GM23338 (cell line): ENCODE results near the gene TMEM135. TPM values are rescaled to one million over a fixed set of nuclear protein-coding genes. Genes with fewer than 3 reads are reported as not detected.

Experiments used
- ATAC-seq: fragments of 200-7000 bp; cut with Tn5 transposase; 3 replicates; pipeline ENCODE4 v1.9.1; 2020
- DNase-seq: peaks from one replicate; pipeline ENCODE4 v3.0.0-alpha.2; 2015; ENCODE audit warnings: low spot score
- H2AFZ ChIP-seq: fragments of 200-600 bp; sonication (generic); 2 replicates; pipeline ENCODE4 v1.8.0; 2016; ENCODE audit warnings: antibody characterized with exemption, mild to moderate bottlenecking, moderate library complexity
- H3F3A ChIP-seq: fragments of 200-600 bp; sonication (generic); replicated peaks from 2 replicates; pipeline ENCODE4 v1.8.0; 2017; ENCODE audit warnings: antibody characterized with exemption, mixed run types, low read depth
- H3K27ac ChIP-seq: fragments of 200-600 bp; sonication (generic); 2 replicates; pipeline ENCODE4 v1.6.1; 2016; ENCODE audit warnings: low read depth
- H3K27me3 ChIP-seq: fragments of 200-600 bp; sonication (generic); 2 replicates; pipeline ENCODE4 v1.8.0; 2016; ENCODE audit warnings: mild to moderate bottlenecking, mixed run types, moderate library complexity; ENCODE audit not compliant: insufficient read depth
- H3K36me3 ChIP-seq: fragments of 200-600 bp; sonication (generic); 2 replicates; pipeline ENCODE4 v1.8.0; 2016; ENCODE audit warnings: mild to moderate bottlenecking; ENCODE audit not compliant: insufficient read depth
- H3K4me1 ChIP-seq: fragments of 200-600 bp; sonication (generic); 2 replicates; pipeline ENCODE4 v1.8.0; 2016; ENCODE audit warnings: mild to moderate bottlenecking, moderate library complexity; ENCODE audit not compliant: insufficient read depth
- H3K4me2 ChIP-seq: fragments of 200-600 bp; sonication (generic); 2 replicates; pipeline ENCODE4 v1.7.1; 2017; ENCODE audit warnings: mixed run types
- H3K4me3 ChIP-seq: fragments of 200-600 bp; sonication (generic); 2 replicates; pipeline ENCODE4 v1.6.1; 2016; ENCODE audit warnings: mixed run types
- H3K79me2 ChIP-seq: fragments of 200-600 bp; sonication (generic); replicated peaks from 2 replicates; pipeline ENCODE4 v1.8.0; 2017; ENCODE audit warnings: mild to moderate bottlenecking; ENCODE audit not compliant: insufficient read depth
- H3K9me2 ChIP-seq: fragments of 200-600 bp; sonication (generic); 2 replicates; pipeline ENCODE4 v1.8.0; 2017; ENCODE audit not compliant: insufficient read depth
- H4K20me1 ChIP-seq: fragments of 200-600 bp; sonication (generic); replicated peaks from 2 replicates; pipeline ENCODE4 v1.8.0; 2017; ENCODE audit warnings: mild to moderate bottlenecking; ENCODE audit not compliant: insufficient read depth
- H3K27ac Mint-ChIP-seq: 2 replicates; pipeline ENCODE4 v1.8.0; 2020; ENCODE audit warnings: inconsistent platforms, mild to moderate bottlenecking, moderate library complexity, mixed read lengths
- H3K27me3 Mint-ChIP-seq: 3 replicates; pipeline ENCODE4 v1.8.0; 2022; ENCODE audit warnings: low read depth, mild to moderate bottlenecking, moderate library complexity, mixed read lengths, inconsistent platforms; ENCODE audit not compliant: insufficient read depth, poor library complexity
- H3K36me3 Mint-ChIP-seq: 3 replicates; pipeline ENCODE4 v1.8.0; 2021; ENCODE audit warnings: low read depth, mild to moderate bottlenecking, inconsistent platforms, moderate library complexity, mixed read lengths
- H3K4me1 Mint-ChIP-seq: 3 replicates; pipeline ENCODE4 v1.8.0; 2020; ENCODE audit warnings: mild to moderate bottlenecking, inconsistent platforms, mixed read lengths
- H3K4me3 Mint-ChIP-seq: 3 replicates; pipeline ENCODE4 v1.8.0; 2021; ENCODE audit warnings: moderate library complexity, mild to moderate bottlenecking, inconsistent platforms, mixed read lengths
- H3K9me3 Mint-ChIP-seq: 3 replicates; pipeline ENCODE4 v1.8.0; 2020; ENCODE audit warnings: moderate library complexity, mild to moderate bottlenecking, inconsistent platforms, mixed read lengths
- CREB1 ChIP-seq: fragments of 250-450 bp; sonication (Bioruptor Pico); IDR thresholded peaks from 2 replicates; pipeline ENCODE4 v1.5.0; 2020; ENCODE audit warnings: low read depth, mild to moderate bottlenecking, moderate library complexity
- CTCF ChIP-seq, 2 experiments: fragments of 200-600 bp in 1 of 2; sonication (generic) in 1 of 2; conservative IDR thresholded peaks; 2 replicates each; pipeline versions ENCODE4 v1.5.1 to v1.6.1; 2016 to 2017; ENCODE audit warnings: antibody characterized with exemption in 2 of 2, low read depth in 2 of 2, mild to moderate bottlenecking in 2 of 2, moderate library complexity in 1 of 2
- EZH2 ChIP-seq: fragments of 200-600 bp; sonication (generic); IDR thresholded peaks from one replicate; pipeline ENCODE4 v1.8.0; 2017; ENCODE audit warnings: antibody characterized with exemption, mild to moderate bottlenecking, low read depth; ENCODE audit not compliant: unreplicated experiment
- EZH2phosphoT487 ChIP-seq: fragments of 200-600 bp; sonication (generic); IDR thresholded peaks from one replicate; pipeline ENCODE4 v1.8.1; 2018; ENCODE audit warnings: antibody characterized with exemption; ENCODE audit not compliant: unreplicated experiment
- JUNB ChIP-seq: IDR thresholded peaks from one replicate; pipeline ENCODE4 v1.6.1; 2016; ENCODE audit warnings: antibody characterized with exemption; ENCODE audit not compliant: unreplicated experiment
- NANOG ChIP-seq: IDR thresholded peaks from 2 replicates; pipeline ENCODE4 v1.6.1; 2016; ENCODE audit warnings: antibody characterized with exemption, borderline replicate concordance
- POLR2AphosphoS5 ChIP-seq: IDR thresholded peaks from 2 replicates; pipeline ENCODE4 v1.6.1; 2016; ENCODE audit warnings: antibody characterized with exemption, low read depth
- STAT1 ChIP-seq: IDR thresholded peaks from one replicate; pipeline ENCODE4 v1.6.1; 2016; ENCODE audit warnings: antibody characterized with exemption; ENCODE audit not compliant: unreplicated experiment
- ZNF331 ChIP-seq: fragments of 250-450 bp; sonication (Bioruptor Pico); IDR thresholded peaks from 2 replicates; pipeline ENCODE4 v1.5.0; 2020; ENCODE audit warnings: low read depth, mild to moderate bottlenecking, moderate library complexity
- ZNF462 ChIP-seq: fragments of 250-450 bp; sonication (Bioruptor Pico); IDR thresholded peaks from 2 replicates; pipeline ENCODE4 v1.5.0; 2020; ENCODE audit warnings: mild to moderate bottlenecking, moderate library complexity
- polyA plus RNA-seq: library from polyadenylated mRNA; unstranded; fragments of >200 nt; fragmentation: Nextera tagmentation; extraction: Ambion mirVana; gene quantifications from 2 replicates; pipeline ENCODE4 v1.2.1, GENCODE V29; 2016
- total RNA-seq: library from RNA; depleted of rRNA; stranded (reverse); fragments of >200 nt; shearing (Covaris generic); gene quantifications from 2 replicates; pipeline ENCODE4 v1.2.3, GENCODE V29; 2014
- TF ChIP-seq, protein P1 (sequence below): IDR thresholded peaks from one replicate; pipeline ENCODE4 v1.6.1; 2018; ENCODE audit warnings: antibody characterized with exemption; ENCODE audit not compliant: unreplicated experiment
- TF ChIP-seq, protein P2 (sequence below): IDR thresholded peaks from 2 replicates; pipeline ENCODE4 v1.6.1; 2016; ENCODE audit warnings: antibody characterized with exemption

TMEM135 gene
- total and polyA plus RNA-seq, 2 experiments from 2014 or later, result 23.4 to 49.9 TPM

DNA sequence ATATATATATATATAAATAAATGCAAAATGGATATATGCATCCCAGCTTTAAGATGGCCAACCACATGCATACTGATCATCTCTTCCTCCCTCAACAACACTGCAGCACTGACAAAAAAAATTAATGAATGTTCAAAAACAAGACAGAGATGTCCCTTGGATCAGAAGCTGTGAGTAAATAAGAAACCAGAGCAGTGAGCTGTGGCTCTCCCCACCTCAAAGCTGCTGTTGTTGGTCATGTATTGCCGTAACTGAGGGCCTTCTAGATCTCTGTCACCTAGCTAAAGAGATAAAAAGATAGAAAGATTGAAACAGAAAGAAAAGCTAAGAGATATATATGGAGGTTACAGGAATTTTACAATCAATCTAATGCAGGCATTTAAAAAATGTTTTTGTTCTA, 15.5 kb upstream of the TMEM135 start:
- H3K27ac ChIP-seq, result no peak overlapping the region
- H3K27me3 ChIP-seq, result no peaks in the 10 kb centered on the region
- no peak overlapping the region for H3K4me3 ChIP-seq
- H3K27me3 Mint-ChIP-seq, result peaks cover 8% of the 10 kb centered on the region
- no peak overlapping the region for H3K4me3 Mint-ChIP-seq
- peaks cover 17% of the 10 kb centered on the region; the same call in 2 of the 3 replicates for H3K9me3 Mint-ChIP-seq
- no peaks in the 10 kb centered on the region for H3K9me2 ChIP-seq
- peak overlapping the region; percentile 4; the same call in 1 of the 2 replicates for H2AFZ ChIP-seq
- no peak for DNase-seq
- H3K36me3 Mint-ChIP-seq, result peaks cover 10% of the 10 kb centered on the region; the same call in 2 of the 3 replicates
- H3K36me3 ChIP-seq, result no peaks in the 10 kb centered on the region
- no peaks in the 10 kb centered on the region for H3F3A ChIP-seq
- no peaks in the 10 kb centered on the region for H3K4me1 ChIP-seq
- H3K27ac Mint-ChIP-seq, result no peak overlapping the region
- H3K4me2 ChIP-seq, result no peak overlapping the region
- H3K79me2 ChIP-seq, result no peaks in the 10 kb centered on the region
- no peak for ATAC-seq
- H4K20me1 ChIP-seq, result no peaks in the 10 kb centered on the region
- peaks cover 10% of the 10 kb centered on the region for H3K4me1 Mint-ChIP-seq
- TF ChIP-seq NANOG (no peak), POLR2AphosphoS5 (no peak), EZH2phosphoT487 (no peak), CREB1 (no peak), JUNB (no peak), EZH2 (no peak), STAT1 (no peak), ZNF462 (CRISPR knock-in tag) (no peak), ZNF331 (CRISPR knock-in tag) (no peak), CTCF (conservative IDR thresholded peaks at IDR 0.05; ENCODE audit: low read depth in 2 of 2) (no peak)
- TF ChIP-seq, protein P1, sequence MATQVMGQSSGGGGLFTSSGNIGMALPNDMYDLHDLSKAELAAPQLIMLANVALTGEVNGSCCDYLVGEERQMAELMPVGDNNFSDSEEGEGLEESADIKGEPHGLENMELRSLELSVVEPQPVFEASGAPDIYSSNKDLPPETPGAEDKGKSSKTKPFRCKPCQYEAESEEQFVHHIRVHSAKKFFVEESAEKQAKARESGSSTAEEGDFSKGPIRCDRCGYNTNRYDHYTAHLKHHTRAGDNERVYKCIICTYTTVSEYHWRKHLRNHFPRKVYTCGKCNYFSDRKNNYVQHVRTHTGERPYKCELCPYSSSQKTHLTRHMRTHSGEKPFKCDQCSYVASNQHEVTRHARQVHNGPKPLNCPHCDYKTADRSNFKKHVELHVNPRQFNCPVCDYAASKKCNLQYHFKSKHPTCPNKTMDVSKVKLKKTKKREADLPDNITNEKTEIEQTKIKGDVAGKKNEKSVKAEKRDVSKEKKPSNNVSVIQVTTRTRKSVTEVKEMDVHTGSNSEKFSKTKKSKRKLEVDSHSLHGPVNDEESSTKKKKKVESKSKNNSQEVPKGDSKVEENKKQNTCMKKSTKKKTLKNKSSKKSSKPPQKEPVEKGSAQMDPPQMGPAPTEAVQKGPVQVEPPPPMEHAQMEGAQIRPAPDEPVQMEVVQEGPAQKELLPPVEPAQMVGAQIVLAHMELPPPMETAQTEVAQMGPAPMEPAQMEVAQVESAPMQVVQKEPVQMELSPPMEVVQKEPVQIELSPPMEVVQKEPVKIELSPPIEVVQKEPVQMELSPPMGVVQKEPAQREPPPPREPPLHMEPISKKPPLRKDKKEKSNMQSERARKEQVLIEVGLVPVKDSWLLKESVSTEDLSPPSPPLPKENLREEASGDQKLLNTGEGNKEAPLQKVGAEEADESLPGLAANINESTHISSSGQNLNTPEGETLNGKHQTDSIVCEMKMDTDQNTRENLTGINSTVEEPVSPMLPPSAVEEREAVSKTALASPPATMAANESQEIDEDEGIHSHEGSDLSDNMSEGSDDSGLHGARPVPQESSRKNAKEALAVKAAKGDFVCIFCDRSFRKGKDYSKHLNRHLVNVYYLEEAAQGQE, result no peak
- TF ChIP-seq, protein P2, sequence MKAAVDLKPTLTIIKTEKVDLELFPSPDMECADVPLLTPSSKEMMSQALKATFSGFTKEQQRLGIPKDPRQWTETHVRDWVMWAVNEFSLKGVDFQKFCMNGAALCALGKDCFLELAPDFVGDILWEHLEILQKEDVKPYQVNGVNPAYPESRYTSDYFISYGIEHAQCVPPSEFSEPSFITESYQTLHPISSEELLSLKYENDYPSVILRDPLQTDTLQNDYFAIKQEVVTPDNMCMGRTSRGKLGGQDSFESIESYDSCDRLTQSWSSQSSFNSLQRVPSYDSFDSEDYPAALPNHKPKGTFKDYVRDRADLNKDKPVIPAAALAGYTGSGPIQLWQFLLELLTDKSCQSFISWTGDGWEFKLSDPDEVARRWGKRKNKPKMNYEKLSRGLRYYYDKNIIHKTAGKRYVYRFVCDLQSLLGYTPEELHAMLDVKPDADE, result no peak
